NT2/D1 (cell line): ENCODE measurements around the gene OR10C1.
A peak's percentile ranks its signal among the peaks of the same experiment; 100 is the strongest.
"Not testable (repeated sequence)": the region's sequence is repeated elsewhere in the genome, so short reads cannot be mapped to it uniquely, and the experiment has no call there.

Experiments
- DNase-seq: peaks from one replicate; pipeline ENCODE4 v3.0.0-alpha.2; 2011; ENCODE audit warnings: low read depth, low spot score
- H3K27me3 ChIP-seq: 2 replicates; pipeline ENCODE4 v1.6.0; 2011; ENCODE audit warnings: mild to moderate bottlenecking; ENCODE audit not compliant: insufficient read length, insufficient read depth
- H3K36me3 ChIP-seq: 2 replicates; pipeline ENCODE4 v1.6.1; 2011; ENCODE audit warnings: mild to moderate bottlenecking, low read length, mixed read lengths; ENCODE audit not compliant: insufficient read depth, insufficient read length
- H3K4me1 ChIP-seq: 2 replicates; pipeline ENCODE4 v1.5.1; 2011; ENCODE audit not compliant: insufficient read depth, insufficient read length
- H3K4me3 ChIP-seq: 2 replicates; pipeline ENCODE4 v1.5.1; 2011; ENCODE audit warnings: low read depth; ENCODE audit not compliant: insufficient read length
- H3K9ac ChIP-seq: 2 replicates; pipeline ENCODE4 v1.6.0; 2011; ENCODE audit warnings: low read depth; ENCODE audit not compliant: insufficient read length
- H3K9me3 ChIP-seq: 2 replicates; pipeline ENCODE4 v1.5.1; 2011; ENCODE audit warnings: mild to moderate bottlenecking, low read length; ENCODE audit not compliant: insufficient read depth
- SUZ12 ChIP-seq: IDR thresholded peaks from 2 replicates; pipeline ENCODE4 v1.6.1; 2011; ENCODE audit not compliant: insufficient read length, insufficient read depth; ENCODE audit errors: extremely low read depth
- YY1 ChIP-seq: IDR thresholded peaks from 2 replicates; pipeline ENCODE4 v1.6.1; 2011; ENCODE audit not compliant: insufficient read length, insufficient read depth
- ZNF274 ChIP-seq: IDR thresholded peaks from 2 replicates; pipeline ENCODE4 v1.6.1; 2011; ENCODE audit warnings: mild to moderate bottlenecking, low read depth, low read length

Gene OR10C1

GRCh38 chr6:29424575-29424974, 14.5 kb upstream of the OR10C1 start:
- DNase-seq = no peak
- no peaks in the 10 kb centered on the region for H3K4me1 ChIP-seq
- H3K9me3 ChIP-seq = no peaks in the 10 kb centered on the region; the same call in 1 of the 2 replicates
- no peak overlapping the region for H3K9ac ChIP-seq
- no peaks in the 10 kb centered on the region for H3K27me3 ChIP-seq
- H3K36me3 ChIP-seq = no peaks in the 10 kb centered on the region
- no peak for TF ChIP-seq ZNF274
- no peak for TF ChIP-seq YY1
- TF ChIP-seq SUZ12 = no peak
- no peak overlapping the region for H3K4me3 ChIP-seq

- Histone ChIP-seq H3K4me3 (no peak overlapping the region), H3K27me3 (no peaks in the 10 kb centered on the region), H3K9me3 (no peaks in the 10 kb centered on the region; the same call in 1 of the 2 replicates), H3K4me1 (no peaks in the 10 kb centered on the region), H3K36me3 (no peaks in the 10 kb centered on the region), H3K9ac (no peak overlapping the region)
- DNase-seq = no peak
- no peak for TF ChIP-seq YY1
- no peak for TF ChIP-seq ZNF274
- TF ChIP-seq SUZ12 = no peak
These were observed 14.0 kb upstream of the OR10C1 start for GRCh38 chr6:29425075-29425474.

- Histone ChIP-seq H3K4me1 (no peaks in the 10 kb centered on the region), H3K27me3 (no peaks in the 10 kb centered on the region), H3K9me3 (no peaks in the 10 kb centered on the region; the same call in 1 of the 2 replicates), H3K4me3 (no peak overlapping the region), H3K36me3 (no peaks in the 10 kb centered on the region), H3K9ac (no peak overlapping the region)
- TF ChIP-seq SUZ12 = no peak
- no peak for TF ChIP-seq YY1
- no peak for TF ChIP-seq ZNF274
- no peak for DNase-seq
These were observed 12.5 kb upstream of the OR10C1 start for GRCh38 chr6:29426654-29427053.

GRCh38 chr6:29436730-29437129, 2.4 kb upstream of the OR10C1 start:
- H3K4me3 ChIP-seq, H3K27me3 ChIP-seq, H3K9ac ChIP-seq, H3K9me3 ChIP-seq, H3K36me3 ChIP-seq, H3K4me1 ChIP-seq, DNase-seq: not testable (repeated sequence)

GRCh38 chr6:29442719-29443118, 3.6 kb downstream of the OR10C1 start:
- Histone ChIP-seq H3K36me3 (no peaks in the 10 kb centered on the region), H3K4me3 (no peak overlapping the region), H3K9ac (no peak overlapping the region), H3K9me3 (peaks cover 10% of the 10 kb centered on the region; the same call in 1 of the 2 replicates), H3K27me3 (no peaks in the 10 kb centered on the region), H3K4me1 (no peaks in the 10 kb centered on the region)
- no peak for DNase-seq
- TF ChIP-seq ZNF274 (no peak), SUZ12 (no peak), YY1 (no peak)

GRCh38 chr6:29444031-29444430, 4.9 kb downstream of the OR10C1 start:
- H3K4me3 ChIP-seq, DNase-seq, H3K9me3 ChIP-seq, H3K36me3 ChIP-seq, H3K4me1 ChIP-seq, H3K27me3 ChIP-seq, H3K9ac ChIP-seq: not testable (repeated sequence)

- H3K27me3 ChIP-seq = no peaks in the 10 kb centered on the region
- H3K36me3 ChIP-seq = no peaks in the 10 kb centered on the region
- peak; percentile 55 for DNase-seq
- H3K9me3 ChIP-seq = peaks cover 10% of the 10 kb centered on the region; the same call in 1 of the 2 replicates
- H3K4me3 ChIP-seq = no peak overlapping the region
- no peaks in the 10 kb centered on the region for H3K4me1 ChIP-seq
- H3K9ac ChIP-seq = no peak overlapping the region
- TF ChIP-seq YY1 = no peak
- no peak for TF ChIP-seq SUZ12
- TF ChIP-seq ZNF274 = no peak
These were observed 8.6 kb downstream of the OR10C1 start for GRCh38 chr6:29447670-29448069.
